ENCODE data around the gene STK32C. TPM values are rescaled to one million over a fixed set of nuclear protein-coding genes. Genes with fewer than 3 reads are reported as not detected.

Gene STK32C
- total and polyA plus RNA-seq, 12 donors = 2.7 to 8.9 (median 5.7) TPM

DNA sequence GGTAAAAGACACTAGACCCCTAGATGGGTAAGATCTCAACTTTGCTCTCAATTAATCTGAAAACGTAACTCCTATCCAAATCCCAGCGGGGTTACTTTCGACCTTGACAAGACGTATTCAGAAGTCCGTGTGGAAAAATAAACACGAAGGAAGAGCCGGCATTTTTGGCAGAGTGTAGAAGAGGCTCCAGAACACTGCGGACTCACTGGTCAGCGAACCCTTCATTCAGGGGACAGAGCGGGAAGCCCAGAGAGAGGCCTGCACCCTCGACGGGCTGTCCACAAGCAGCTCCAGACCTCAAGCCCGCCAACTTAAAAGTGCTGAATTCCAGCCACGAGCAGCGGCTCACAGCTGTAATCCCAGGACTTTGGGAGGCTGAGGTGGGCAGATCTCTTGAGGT lies 66.3 kb downstream of the STK32C start:
- no peak for DNase-seq

DNA sequence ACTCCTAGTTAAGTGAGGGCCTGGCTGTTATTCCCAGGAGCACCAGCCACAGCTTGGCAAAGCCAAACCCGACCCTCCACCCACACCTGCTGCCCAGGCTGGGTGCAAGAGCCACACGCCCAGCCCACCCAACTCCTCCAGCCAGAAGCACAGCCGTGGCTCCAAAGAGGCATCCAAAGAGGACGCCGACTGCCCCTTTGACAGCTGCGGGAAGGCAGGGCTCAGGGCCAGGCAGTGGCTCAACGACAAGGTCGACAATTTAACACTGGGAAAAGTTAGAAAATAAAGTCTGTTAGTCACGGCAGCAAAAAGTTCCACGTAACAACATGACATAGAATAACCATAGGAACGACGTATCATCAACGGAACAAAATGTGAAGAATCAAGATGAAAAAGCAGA lies 66.7 kb downstream of the STK32C start:
- no peak for DNase-seq
- peaks cover 0 to 8% (median 0%) of the 10 kb centered on the region in 9 donors for H3K4me1 ChIP-seq
- H3K27me3 ChIP-seq = no peaks in the 10 kb centered on the region
- WGBS, 2 donors = 86 to 93% methylated on average over 13 of the region's 13 CpGs
- H3K36me3 ChIP-seq = no peaks in the 10 kb centered on the region
- no peak overlapping the region for H3K4me3 ChIP-seq
- H3K9me3 ChIP-seq = no peaks in the 10 kb centered on the region
- TF ChIP-seq, protein P1, sequence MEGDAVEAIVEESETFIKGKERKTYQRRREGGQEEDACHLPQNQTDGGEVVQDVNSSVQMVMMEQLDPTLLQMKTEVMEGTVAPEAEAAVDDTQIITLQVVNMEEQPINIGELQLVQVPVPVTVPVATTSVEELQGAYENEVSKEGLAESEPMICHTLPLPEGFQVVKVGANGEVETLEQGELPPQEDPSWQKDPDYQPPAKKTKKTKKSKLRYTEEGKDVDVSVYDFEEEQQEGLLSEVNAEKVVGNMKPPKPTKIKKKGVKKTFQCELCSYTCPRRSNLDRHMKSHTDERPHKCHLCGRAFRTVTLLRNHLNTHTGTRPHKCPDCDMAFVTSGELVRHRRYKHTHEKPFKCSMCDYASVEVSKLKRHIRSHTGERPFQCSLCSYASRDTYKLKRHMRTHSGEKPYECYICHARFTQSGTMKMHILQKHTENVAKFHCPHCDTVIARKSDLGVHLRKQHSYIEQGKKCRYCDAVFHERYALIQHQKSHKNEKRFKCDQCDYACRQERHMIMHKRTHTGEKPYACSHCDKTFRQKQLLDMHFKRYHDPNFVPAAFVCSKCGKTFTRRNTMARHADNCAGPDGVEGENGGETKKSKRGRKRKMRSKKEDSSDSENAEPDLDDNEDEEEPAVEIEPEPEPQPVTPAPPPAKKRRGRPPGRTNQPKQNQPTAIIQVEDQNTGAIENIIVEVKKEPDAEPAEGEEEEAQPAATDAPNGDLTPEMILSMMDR (IDR thresholded peaks at IDR 0.05) = no peak
- intact Hi-C loops (cut with DNase I) = no loop called here
- no peak for ATAC-seq
- H3K27ac ChIP-seq = no peak overlapping the region

More for the DNA sequence above, 66.3 kb downstream of the STK32C start:
- TF ChIP-seq, protein P1 (IDR thresholded peaks at IDR 0.05) = no peak
- ATAC-seq = no peak
- intact Hi-C loops (cut with DNase I) = no loop called here
- Histone ChIP-seq H3K4me3 (no peak overlapping the region), H3K36me3 (no peaks in the 10 kb centered on the region), H3K27me3 (no peaks in the 10 kb centered on the region), H3K27ac (no peak overlapping the region), H3K9me3 (no peaks in the 10 kb centered on the region), H3K4me1 (peaks cover 0 to 8% (median 0%) of the 10 kb centered on the region in 9 donors)
- WGBS, 2 donors = 89 to 91% methylated on average over 15 of the region's 15 CpGs

- 89 to 93% methylated on average over 16 of the region's 16 CpGs for WGBS, 2 donors
- no peaks in the 10 kb centered on the region for H3K36me3 ChIP-seq
- H3K9me3 ChIP-seq = no peaks in the 10 kb centered on the region
- intact Hi-C loops (cut with DNase I) = no loop called here
- H3K27ac ChIP-seq = no peak overlapping the region
- no peak for ATAC-seq
- DNase-seq = no peak
- no peak overlapping the region for H3K4me3 ChIP-seq
- no peaks in the 10 kb centered on the region for H3K27me3 ChIP-seq
- H3K4me1 ChIP-seq = peaks cover 0 to 8% (median 0%) of the 10 kb centered on the region in 9 donors
- TF ChIP-seq, protein P1 (IDR thresholded peaks at IDR 0.05) = no peak
Measured at GRCh38 chr10:132240581-132240980, 67.2 kb downstream of the STK32C start.

DNA sequence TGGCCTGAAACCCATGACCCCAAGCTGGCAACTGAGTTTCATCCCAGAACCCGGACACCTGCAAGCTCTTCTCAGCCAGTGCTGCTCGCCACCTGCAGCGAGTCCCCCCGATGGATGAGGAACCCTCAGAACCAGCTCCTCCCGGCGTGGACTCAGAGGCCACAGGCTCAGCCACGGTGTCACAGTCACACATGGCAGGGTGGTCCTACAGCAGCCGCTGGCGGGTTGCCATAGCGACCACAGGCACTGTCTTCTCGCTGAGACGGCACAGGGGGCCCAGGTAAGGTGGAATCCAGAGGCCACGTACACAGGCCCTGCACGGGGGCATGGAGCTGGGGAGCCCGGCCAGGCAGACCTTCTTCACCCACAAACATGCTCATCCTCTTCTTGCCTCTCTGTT lies 67.6 kb downstream of the STK32C start:
- intact Hi-C loops (cut with DNase I) = no loop called here
- DNase-seq (peak in 1 of 2 donors; percentile 12), ATAC-seq (peak in 1 of 8 donors; percentile 14)
- no peaks in the 10 kb centered on the region for H3K27me3 ChIP-seq
- peaks cover 0 to 8% (median 0%) of the 10 kb centered on the region in 9 donors for H3K4me1 ChIP-seq
- no peak overlapping the region for H3K27ac ChIP-seq
- 88 to 89% methylated on average over 15 of the region's 15 CpGs for WGBS, 2 donors
- no peaks in the 10 kb centered on the region for H3K36me3 ChIP-seq
- H3K4me3 ChIP-seq = no peak overlapping the region
- H3K9me3 ChIP-seq = no peaks in the 10 kb centered on the region
- TF ChIP-seq, protein P1 (IDR thresholded peaks at IDR 0.05) = no peak

Data from heart right ventricle (tissue), 16 donors.